Kidney (tissue), 14 donors: ENCODE data around the gene HIVEP3. TPM values are rescaled to one million over a fixed set of nuclear protein-coding genes. Genes with fewer than 3 reads are reported as not detected.

Source experiments
- DNase-seq, 5 donors: peaks; one replicate each; pipeline ENCODE4 v3.0.0-alpha.2; 2013 to 2020
- FAIRE-seq: peaks from 2 replicates; lab custom pipeline; 2012; peaks lifted over from hg19 to GRCh38; lab: Jason Lieb, UNC
- H3K27ac ChIP-seq, 2 donors: one replicate each; pipeline ENCODE4 v1.7.0; 2013; ENCODE audit warnings: low read depth in 2 of 2, low read length in 2 of 2, inconsistent platforms in 1 of 2
- H3K27me3 ChIP-seq: one replicate; pipeline ENCODE4 v1.7.1; 2013; ENCODE audit warnings: low read length, inconsistent platforms; ENCODE audit not compliant: control insufficient read depth, insufficient read depth
- H3K36me3 ChIP-seq, 3 donors: one replicate each; pipeline versions ENCODE4 v1.7.0 to v1.7.1; 2013; ENCODE audit warnings: low read length in 3 of 3, control low read depth in 1 of 3, inconsistent platforms in 1 of 3; ENCODE audit not compliant: insufficient read depth in 3 of 3, control insufficient read depth in 2 of 3
- H3K4me1 ChIP-seq, 3 donors: one replicate each; pipeline versions ENCODE4 v1.7.0 to v1.7.1; 2013; ENCODE audit warnings: low read length in 3 of 3, inconsistent platforms in 1 of 3, low read depth in 1 of 3; ENCODE audit not compliant: control insufficient read depth in 2 of 3, insufficient read depth in 2 of 3
- H3K4me3 ChIP-seq, 3 donors: one replicate each; pipeline versions ENCODE4 v1.7.0 to v1.8.1; 2013; ENCODE audit warnings: low read length in 3 of 3, control low read depth in 1 of 3, inconsistent platforms in 1 of 3
- H3K9ac ChIP-seq, 3 donors: one replicate each; pipeline versions ENCODE4 v1.7.0 to v1.7.1; 2013; ENCODE audit warnings: low read length in 3 of 3, control low read depth in 1 of 3, inconsistent platforms in 1 of 3
- H3K9me3 ChIP-seq, 3 donors: one replicate each; pipeline versions ENCODE4 v1.7.0 to v1.7.1; 2013; ENCODE audit warnings: low read length in 3 of 3, control low read depth in 1 of 3, inconsistent platforms in 1 of 3; ENCODE audit not compliant: control insufficient read depth in 2 of 3, insufficient read depth in 1 of 3
- CTCF ChIP-seq: IDR thresholded peaks from 3 replicates; pipeline ENCODE4 v1.5.1; 2012; ENCODE audit warnings: mild to moderate bottlenecking, moderate library complexity, borderline replicate concordance; ENCODE audit not compliant: insufficient read depth; ENCODE audit errors: extremely low read depth
- intact Hi-C: fragments of 100-400 bp; cut with DNase I; formaldehyde crosslinking; loops from one replicate; pipeline ENCODE4 v1.11.1; 2022
- polyA plus RNA-seq: library from polyadenylated mRNA; stranded (reverse); fragments of 350-450 nt; fragmentation: Illumina TruSeq; extraction: RNeasy Lipid Tissue Mini Kit (QIAGEN cat#74804); gene quantifications from one replicate; pipeline ENCODE4 v1.2.3, GENCODE V29; 2014; ENCODE audit warnings: low read depth, low replicate concordance; ENCODE audit not compliant: insufficient read depth
- total RNA-seq: library from RNA; stranded (reverse); fragmentation: NEBNext Ultra II Directional; extraction: Animal tissue kit (Norgen Biotek cat#: 25700); gene quantifications from one replicate; pipeline ENCODE4 v1.2.1, GENCODE V29; 2021
- donor health status: control.
- donor health status: control.
- donor health status: control.
- donor health status: control.
- donor health status: control.
- donor health status: DM: yes; HTN: yes; CAD: no.
- donor health status: Normal renal cell carcinoma (clear cell type).

Gene HIVEP3
- total and polyA plus RNA-seq, 2 donors from 2014 or later: 3.5 to 11.0 TPM

GRCh38 chr1:41726292-41726691, 192.4 kb downstream of the HIVEP3 start:
- H3K4me1 ChIP-seq: peaks cover 0 to 25% (median 5%) of the 10 kb centered on the region in 3 donors
- intact Hi-C loops: no loop called here
- no peak for FAIRE-seq

GRCh38 chr1:41724926-41725325, 193.8 kb downstream of the HIVEP3 start:
- no peaks in the 10 kb centered on the region for H3K9me3 ChIP-seq
- H3K4me1 ChIP-seq: peaks cover 0 to 21% (median 5%) of the 10 kb centered on the region in 3 donors
- DNase-seq (no peak), FAIRE-seq (no peak)
- intact Hi-C loops: no loop called here
- no peaks in the 10 kb centered on the region for H3K36me3 ChIP-seq
- TF ChIP-seq CTCF: no peak
- H3K4me3 ChIP-seq: no peak overlapping the region
- H3K9ac ChIP-seq: no peak overlapping the region
- H3K27ac ChIP-seq: no peak overlapping the region
- H3K27me3 ChIP-seq: no peaks in the 10 kb centered on the region

More at GRCh38 chr1:41726292-41726691, 192.4 kb downstream of the HIVEP3 start:
- Histone ChIP-seq H3K9ac (no peak overlapping the region), H3K27me3 (no peaks in the 10 kb centered on the region), H3K9me3 (no peaks in the 10 kb centered on the region), H3K4me3 (no peak overlapping the region), H3K36me3 (no peaks in the 10 kb centered on the region), H3K27ac (no peak overlapping the region)
- no peak for TF ChIP-seq CTCF
- DNase-seq: no peak

- Histone ChIP-seq H3K4me3 (no peak overlapping the region), H3K27me3 (no peaks in the 10 kb centered on the region), H3K9ac (no peak overlapping the region), H3K36me3 (no peaks in the 10 kb centered on the region), H3K9me3 (no peaks in the 10 kb centered on the region), H3K4me1 (peaks cover 0 to 19% (median 2%) of the 10 kb centered on the region in 3 donors), H3K27ac (no peak overlapping the region)
- intact Hi-C loops: no loop called here
- no peak for TF ChIP-seq CTCF
- DNase-seq (no peak), FAIRE-seq (no peak)
Measured at GRCh38 chr1:41724248-41724647, 194.5 kb downstream of the HIVEP3 start.

- no peak overlapping the region for H3K4me3 ChIP-seq
- TF ChIP-seq CTCF: no peak
- DNase-seq: no peak
- H3K9me3 ChIP-seq: no peaks in the 10 kb centered on the region
- no peak overlapping the region for H3K27ac ChIP-seq
- FAIRE-seq: no peak
- no peak overlapping the region for H3K9ac ChIP-seq
- intact Hi-C loops: no loop called here
- H3K27me3 ChIP-seq: no peaks in the 10 kb centered on the region
- H3K36me3 ChIP-seq: no peaks in the 10 kb centered on the region
- H3K4me1 ChIP-seq: peaks cover 0 to 18% (median 0%) of the 10 kb centered on the region in 3 donors
Measured at GRCh38 chr1:41723786-41724185, 194.9 kb downstream of the HIVEP3 start.
